HG02885 (cell line): Measurements from ENCODE around the gene GTF2H3.

Experiments used
- ATAC-seq: cut with Tn5 transposase; IDR thresholded peaks from one replicate; pipeline ENCODE4 v1.9.1; 2021; ENCODE audit warnings: mild to moderate bottlenecking; ENCODE audit not compliant: unreplicated experiment, poor library complexity

Gene GTF2H3

GRCh38 chr12:123696646-123697045 is 63.0 kb downstream of the GTF2H3 start:
- no peak for ATAC-seq

- ATAC-seq, result no peak
Measured at GRCh38 chr12:123705935-123706334, 72.3 kb downstream of the GTF2H3 start.

- no peak for ATAC-seq
Measured at GRCh38 chr12:123707466-123707865, 73.8 kb downstream of the GTF2H3 start.
